Type B pancreatic cell (in vitro differentiated cells): Measurements from ENCODE around the gene NOD2. TPM values are rescaled to one million over a fixed set of nuclear protein-coding genes. Genes with fewer than 3 reads are reported as not detected.

ENCODE experiments used
- DNase-seq: peaks from one replicate; pipeline ENCODE4 v3.0.0; 2021; ENCODE audit warnings: mixed read lengths; ENCODE audit not compliant: unreplicated experiment; ENCODE audit errors: extremely low spot score
- H3K27ac Mint-ChIP-seq: 2 replicates; pipeline ENCODE4 v1.8.0; 2021; ENCODE audit warnings: mild to moderate bottlenecking, mixed read lengths
- H3K27me3 Mint-ChIP-seq: 2 replicates; pipeline ENCODE4 v1.8.0; 2021; ENCODE audit warnings: mixed read lengths
- H3K36me3 Mint-ChIP-seq: 2 replicates; pipeline ENCODE4 v1.8.0; 2021; ENCODE audit warnings: mixed read lengths
- H3K4me1 Mint-ChIP-seq: one replicate; pipeline ENCODE4 v1.8.0; 2021; ENCODE audit warnings: mixed read lengths; ENCODE audit not compliant: unreplicated experiment
- H3K4me3 Mint-ChIP-seq: 2 replicates; pipeline ENCODE4 v1.8.0; 2021; ENCODE audit warnings: mild to moderate bottlenecking, mixed read lengths
- H3K9me3 Mint-ChIP-seq: 2 replicates; pipeline ENCODE4 v1.8.0; 2021; ENCODE audit warnings: mixed read lengths
- CTCF ChIP-seq: fragments of 200-600 bp; sonication (generic); conservative IDR thresholded peaks from 2 replicates; pipeline ENCODE4 v1.5.0; 2021; ENCODE audit warnings: antibody characterized with exemption, mild to moderate bottlenecking
- total RNA-seq: library from RNA; stranded (reverse); gene quantifications from 2 replicates; pipeline ENCODE4 v1.2.1, GENCODE V29; 2021; ENCODE audit warnings: low replicate concordance

Gene NOD2
- total RNA-seq, 1 donor from 2014 or later, result 0.31 TPM

GRCh38 chr16:50752471-50753235, 59.2 kb downstream of the NOD2 start:
- H3K4me3 Mint-ChIP-seq, result no peak overlapping the region
- H3K4me1 Mint-ChIP-seq, result peaks cover 2% of the 10 kb centered on the region
- no peak overlapping the region for H3K27ac Mint-ChIP-seq
- no peaks in the 10 kb centered on the region for H3K27me3 Mint-ChIP-seq
- TF ChIP-seq CTCF, result no peak
- peaks cover 16% of the 10 kb centered on the region for H3K36me3 Mint-ChIP-seq
- H3K9me3 Mint-ChIP-seq, result no peaks in the 10 kb centered on the region
- DNase-seq, result no peak

GRCh38 chr16:50756473-50756872, 63.1 kb downstream of the NOD2 start:
- no peaks in the 10 kb centered on the region for H3K4me1 Mint-ChIP-seq
- DNase-seq, result no peak
- H3K27me3 Mint-ChIP-seq, result no peaks in the 10 kb centered on the region
- no peak for TF ChIP-seq CTCF
- no peak overlapping the region for H3K27ac Mint-ChIP-seq
- no peaks in the 10 kb centered on the region for H3K9me3 Mint-ChIP-seq
- H3K4me3 Mint-ChIP-seq, result no peak overlapping the region
- H3K36me3 Mint-ChIP-seq, result peaks cover 26% of the 10 kb centered on the region

GRCh38 chr16:50761267-50761666, 67.9 kb downstream of the NOD2 start:
- no peak for DNase-seq
- Mint-ChIP-seq H3K36me3 (peaks cover 19% of the 10 kb centered on the region), H3K27ac (no peak overlapping the region), H3K27me3 (no peaks in the 10 kb centered on the region), H3K4me1 (no peaks in the 10 kb centered on the region), H3K9me3 (peaks cover 1% of the 10 kb centered on the region), H3K4me3 (no peak overlapping the region)
- TF ChIP-seq CTCF, result no peak

GRCh38 chr16:50762241-50762640, 68.8 kb downstream of the NOD2 start:
- Mint-ChIP-seq H3K9me3 (peaks cover 7% of the 10 kb centered on the region), H3K4me1 (no peaks in the 10 kb centered on the region), H3K27me3 (no peaks in the 10 kb centered on the region), H3K4me3 (no peak overlapping the region), H3K36me3 (peaks cover 27% of the 10 kb centered on the region), H3K27ac (no peak overlapping the region)
- no peak for TF ChIP-seq CTCF
- no peak for DNase-seq

GRCh38 chr16:50763211-50763610, 69.8 kb downstream of the NOD2 start:
- no peak for TF ChIP-seq CTCF
- Mint-ChIP-seq H3K4me1 (no peaks in the 10 kb centered on the region), H3K27ac (no peak overlapping the region), H3K27me3 (no peaks in the 10 kb centered on the region), H3K4me3 (no peak overlapping the region), H3K36me3 (peaks cover 22% of the 10 kb centered on the region), H3K9me3 (peaks cover 7% of the 10 kb centered on the region)
- no peak for DNase-seq
